22Rv1 (cell line): ENCODE data around the gene CSF3.

Source experiments
- CTCF ChIP-seq: fragments of 450-650 bp; IDR thresholded peaks from 2 replicates; pipeline ENCODE4 v1.5.1; 2017; ENCODE audit warnings: mild to moderate bottlenecking
- ZFX ChIP-seq: fragments of 450-650 bp; IDR thresholded peaks from 2 replicates; pipeline ENCODE4 v1.6.1; 2017; ENCODE audit warnings: antibody characterized with exemption, borderline replicate concordance

- TF ChIP-seq CTCF (no peak), ZFX (no peak)
Measured at GRCh38 chr17:40028595-40028994, 13.4 kb downstream of the CSF3 start.
